GM19452 (cell line): ENCODE data around the gene FAM124A.

Experiments used
- ATAC-seq: cut with Tn5 transposase; IDR thresholded peaks from one replicate; pipeline ENCODE4 v1.9.1; 2021; ENCODE audit not compliant: unreplicated experiment

The FAM124A gene

DNA sequence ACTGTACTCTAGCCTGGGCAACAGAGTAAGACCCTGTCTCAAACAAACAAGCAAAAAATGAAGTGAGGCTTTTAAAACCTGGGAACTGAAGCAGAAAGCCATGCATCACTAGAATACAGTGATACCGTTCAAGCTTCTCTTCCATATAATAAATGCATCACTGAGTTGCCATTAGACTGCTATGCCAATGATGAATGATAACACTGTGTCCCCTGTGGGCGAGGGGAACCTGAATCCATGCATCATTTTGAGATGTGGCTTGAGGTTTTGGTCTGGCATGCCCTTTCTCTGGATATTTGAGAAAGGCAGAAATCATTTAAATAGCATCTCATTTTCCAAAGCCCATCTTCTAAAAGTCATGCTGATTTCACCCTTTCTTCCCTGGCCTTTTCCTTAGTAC is 1.5 kb upstream of the FAM124A start:
- ATAC-seq: no peak

DNA sequence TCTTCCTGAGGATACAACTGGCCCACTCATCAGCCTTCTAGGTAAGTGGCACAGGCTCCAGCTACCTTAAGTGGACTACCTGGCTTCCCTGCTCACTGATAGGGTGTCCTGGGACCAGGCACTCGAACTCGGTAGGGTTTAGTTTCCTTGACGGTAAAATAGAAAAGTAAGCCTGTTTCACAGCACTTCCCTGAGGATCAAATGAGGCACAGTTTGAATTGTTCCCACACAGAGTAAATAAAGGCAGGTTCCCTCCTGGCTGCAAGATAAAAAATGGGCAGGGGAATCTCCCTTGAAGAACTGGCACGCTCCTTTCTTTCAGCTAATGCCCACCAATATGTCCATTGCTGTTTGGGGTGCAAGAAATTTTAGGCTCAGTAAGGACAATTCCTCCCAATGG is 1.1 kb upstream of the FAM124A start:
- no peak for ATAC-seq

- no peak for ATAC-seq
Measured at GRCh38 chr13:51221674-51222036, 543 bp upstream of the FAM124A start.

- no peak for ATAC-seq
Measured at GRCh38 chr13:51222686-51223559, 725 bp downstream of the FAM124A start.

- ATAC-seq: no peak
Measured at GRCh38 chr13:51223560-51224270, 1.5 kb downstream of the FAM124A start.

DNA sequence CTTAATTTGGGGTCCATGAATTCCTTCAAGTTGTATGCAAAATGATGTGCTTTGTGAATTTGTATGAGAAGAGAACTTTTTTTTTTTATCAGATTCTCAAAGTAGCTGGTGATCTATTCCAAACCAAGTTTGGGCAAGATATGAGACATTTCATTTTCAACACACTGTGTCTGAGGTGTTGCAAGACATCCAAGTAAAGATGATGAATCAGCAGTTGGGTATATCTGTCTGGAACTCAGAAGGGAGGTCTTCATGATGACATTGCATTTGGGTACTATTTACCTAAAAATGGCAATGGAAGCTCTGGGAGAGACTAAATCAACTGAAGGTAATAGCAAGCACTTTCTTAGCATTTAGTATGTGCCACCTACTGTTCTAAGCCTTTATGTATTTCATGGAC is 2.8 kb downstream of the FAM124A start:
- ATAC-seq: no peak

- no peak for ATAC-seq
Measured at GRCh38 chr13:51227404-51227803, 5.2 kb downstream of the FAM124A start.

GRCh38 chr13:51229101-51229719 is 7.0 kb downstream of the FAM124A start:
- ATAC-seq: no peak

DNA sequence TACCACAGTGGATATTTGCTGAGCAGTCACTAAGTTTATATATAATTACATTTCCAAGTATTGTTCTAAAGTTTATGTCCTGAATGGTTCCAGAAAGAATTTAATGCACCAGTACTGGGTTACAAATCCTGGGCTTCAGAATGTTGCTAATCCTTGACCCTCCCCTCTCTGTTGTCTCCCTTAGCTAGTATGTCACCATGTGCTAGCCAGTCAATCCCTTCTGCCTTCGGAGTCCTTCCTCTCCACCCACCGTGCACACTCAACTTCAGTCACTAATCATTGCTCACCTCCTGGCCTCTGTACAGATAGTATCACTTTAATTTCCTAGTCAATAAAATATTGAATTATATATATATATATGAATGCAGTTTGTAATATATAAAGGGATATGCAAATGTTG is 7.5 kb downstream of the FAM124A start:
- no peak for ATAC-seq

DNA sequence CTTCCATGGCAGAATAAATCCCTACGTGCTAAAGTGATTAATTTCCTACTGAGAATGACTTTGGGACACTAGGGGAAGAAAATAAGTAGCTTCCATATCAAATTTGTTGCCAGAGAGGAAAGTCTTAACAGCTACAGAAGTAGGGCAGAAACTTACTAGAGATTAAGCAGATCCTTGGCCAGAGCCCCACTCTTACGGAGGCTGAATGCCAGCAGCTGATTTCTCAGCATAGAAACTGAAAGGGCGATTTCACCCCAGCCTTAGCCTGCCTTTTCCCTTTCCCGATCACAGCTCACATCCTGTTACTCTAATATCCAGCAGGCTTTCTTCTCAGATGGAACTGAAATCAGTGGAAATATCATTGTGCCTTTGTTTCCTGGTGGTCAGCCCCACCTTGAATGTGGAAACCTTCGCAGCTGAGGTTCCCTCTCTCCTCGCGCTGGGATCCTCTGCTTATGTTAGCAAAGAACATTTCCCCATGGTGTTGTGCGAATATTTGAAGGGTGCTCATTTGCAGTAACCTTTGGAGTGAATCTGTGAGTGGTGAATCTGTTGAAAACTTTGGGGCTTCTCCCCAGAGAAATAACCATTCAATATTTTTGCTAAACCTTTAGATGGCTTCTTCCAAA is 8.4 kb downstream of the FAM124A start:
- no peak for ATAC-seq

DNA sequence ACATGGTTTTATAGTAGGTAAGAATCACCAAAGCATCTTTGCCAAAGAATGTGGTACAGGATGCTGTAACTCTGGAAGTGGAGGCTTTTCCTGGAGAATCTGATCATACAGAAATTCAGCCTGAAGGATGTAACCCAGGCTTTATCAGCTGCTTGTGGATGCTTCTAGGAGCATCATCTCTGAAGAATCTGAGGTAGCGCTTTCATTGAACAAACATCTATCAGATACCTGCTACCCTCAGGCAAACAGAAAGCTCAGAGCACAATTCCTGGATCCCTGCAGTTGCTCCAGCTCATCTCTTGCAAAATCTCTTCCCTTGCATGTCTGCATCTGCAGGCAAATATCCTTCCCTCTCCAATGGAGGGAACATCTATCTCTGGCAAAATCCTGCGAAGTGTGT is 9.3 kb downstream of the FAM124A start:
- ATAC-seq: no peak

GRCh38 chr13:51232328-51232727 is 10.1 kb downstream of the FAM124A start:
- ATAC-seq: no peak

DNA sequence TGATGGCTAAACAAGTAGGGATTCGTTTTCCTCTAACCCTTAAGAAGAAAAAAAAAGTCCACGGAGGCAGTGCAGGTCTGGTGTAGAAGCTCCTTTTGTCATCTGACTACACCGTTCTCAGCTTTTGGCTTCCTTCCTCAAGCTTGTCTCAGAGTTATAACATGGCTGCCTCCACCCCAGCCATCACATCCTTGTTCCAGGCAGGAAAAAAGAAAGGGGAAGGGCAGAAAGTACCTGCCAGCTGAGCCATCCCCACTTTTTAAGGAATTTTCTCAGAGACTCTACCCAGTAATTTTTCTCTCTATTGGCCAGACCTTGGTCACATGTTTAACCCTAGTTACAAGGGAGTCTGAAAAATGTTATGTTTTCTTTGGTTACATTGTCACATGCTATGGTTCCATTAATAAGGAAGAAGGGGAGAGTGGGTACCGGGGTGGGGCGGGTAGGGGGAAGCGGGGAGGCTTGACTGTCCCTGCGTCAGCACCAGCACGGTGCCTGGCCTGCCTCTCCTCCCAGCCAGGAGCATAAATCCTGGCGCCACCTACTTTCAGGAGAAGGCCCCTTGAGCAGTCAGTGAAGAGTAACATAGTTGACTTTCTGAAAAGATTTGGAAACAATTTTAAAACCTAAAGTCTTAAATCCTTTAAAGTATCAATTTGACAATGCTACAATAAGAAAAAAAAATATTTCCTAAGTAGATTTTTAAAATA is 11.1 kb downstream of the FAM124A start:
- ATAC-seq: no peak

DNA sequence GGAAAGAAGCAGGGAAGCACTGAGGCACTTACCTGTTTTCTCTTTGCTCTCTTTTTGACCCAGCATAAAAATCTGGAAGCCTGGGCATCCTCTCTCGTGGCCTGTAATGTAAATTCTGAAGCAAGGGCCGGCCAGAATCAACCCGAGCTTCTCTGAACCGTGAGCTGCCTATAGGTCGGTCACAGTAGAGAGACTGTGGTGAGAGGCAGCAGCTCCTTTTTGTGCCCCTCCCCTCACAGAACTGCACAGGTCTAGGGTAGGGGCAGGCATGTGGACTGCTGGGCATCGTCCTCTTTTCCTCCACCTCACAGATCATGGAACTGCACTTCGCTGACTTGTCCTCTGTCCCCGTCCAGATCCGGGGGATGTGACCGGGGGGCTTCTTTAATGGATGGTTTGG is 12.5 kb downstream of the FAM124A start:
- no peak for ATAC-seq

DNA sequence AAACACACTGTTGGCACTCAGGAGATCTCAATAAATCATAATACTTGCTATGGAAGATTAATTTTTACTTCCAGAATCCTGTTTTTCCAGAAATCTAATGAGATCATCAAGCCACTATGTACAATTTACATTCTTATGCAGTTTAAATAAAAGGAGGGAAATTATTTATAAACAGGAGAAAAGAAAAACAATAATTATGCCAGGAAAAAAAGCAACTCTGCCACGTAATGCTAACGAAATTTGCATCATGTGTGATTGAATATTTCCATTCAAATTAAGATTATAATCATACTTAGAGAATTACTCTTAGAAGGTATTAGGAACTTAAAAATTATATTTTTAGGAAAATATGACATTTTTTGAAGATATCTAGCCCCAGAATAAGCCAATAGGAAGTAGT is 13.0 kb downstream of the FAM124A start:
- no peak for ATAC-seq

DNA sequence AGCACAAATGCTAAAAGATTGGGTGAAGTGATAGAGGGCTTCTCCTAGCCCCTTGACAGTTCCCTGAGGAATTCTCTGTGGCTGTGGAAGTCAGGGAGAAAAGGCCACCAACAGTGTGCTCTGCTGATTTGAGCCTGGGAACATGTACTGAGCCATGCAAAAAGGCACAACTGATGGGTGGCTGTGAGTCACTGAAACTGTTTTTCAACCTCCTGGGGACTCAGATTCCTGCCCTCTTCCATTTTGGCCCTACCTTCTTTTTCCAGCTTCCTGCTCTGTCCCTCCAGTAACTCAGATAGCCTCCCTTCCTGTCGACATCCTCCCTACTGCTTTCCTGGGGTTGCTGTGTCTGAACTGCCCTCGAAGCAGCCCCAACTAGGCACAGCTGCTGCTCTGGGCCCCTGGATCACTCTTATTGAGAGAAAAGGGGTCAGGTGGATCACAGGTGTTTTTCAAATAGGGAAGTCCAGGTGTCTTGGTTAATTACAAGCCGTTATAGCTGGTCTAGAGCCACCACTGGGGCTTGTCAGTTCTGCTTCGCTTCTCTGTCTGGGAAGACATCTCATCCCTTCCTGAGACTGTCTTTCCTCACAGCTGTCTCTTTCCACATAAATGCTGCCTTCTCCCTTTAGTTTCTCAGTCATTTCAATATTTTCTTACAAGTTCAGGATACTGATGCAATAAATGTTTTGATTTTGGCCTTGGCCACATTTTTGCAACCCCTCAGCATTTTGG is 13.7 kb downstream of the FAM124A start:
- no peak for ATAC-seq

GRCh38 chr13:51236491-51236792 is 14.2 kb downstream of the FAM124A start:
- ATAC-seq: no peak

DNA sequence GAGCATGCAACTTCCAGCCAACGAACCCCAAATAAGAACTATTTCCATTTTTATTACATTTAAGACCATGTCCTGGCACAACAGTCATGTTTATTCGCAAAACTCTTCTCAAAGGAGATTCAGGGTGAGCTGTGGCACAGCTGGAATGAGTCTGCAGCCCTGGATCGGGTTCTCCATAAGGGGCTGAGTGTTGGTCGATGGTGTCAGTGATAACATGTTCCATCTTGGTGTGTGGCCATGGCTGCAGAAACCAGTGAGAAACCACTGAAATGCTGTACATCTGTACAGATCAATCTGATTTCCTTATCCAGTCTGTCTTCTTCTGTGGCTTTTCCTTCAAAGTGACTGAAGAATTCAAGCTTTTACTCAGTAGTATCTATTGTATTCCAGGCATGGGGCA is 15.2 kb downstream of the FAM124A start:
- no peak for ATAC-seq

DNA sequence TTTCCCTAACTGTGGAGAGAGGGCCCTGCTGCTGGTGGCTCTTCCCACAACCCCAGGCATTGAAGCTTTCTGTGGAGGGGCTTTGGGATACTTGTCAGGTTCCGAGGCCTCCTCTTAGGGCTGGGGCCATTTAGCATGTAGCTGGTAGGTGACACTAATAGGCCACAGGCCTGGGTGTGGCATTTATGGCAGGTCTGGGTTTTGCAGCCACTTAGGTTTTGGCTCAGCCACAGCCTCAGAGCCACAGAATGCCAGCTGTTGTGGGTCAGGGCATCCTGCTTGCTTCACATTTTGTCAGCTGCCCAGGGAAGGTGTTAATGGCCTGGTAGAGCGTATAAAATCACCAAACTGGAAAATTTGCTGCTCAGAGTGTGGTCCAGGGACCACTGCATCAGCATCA is 15.7 kb downstream of the FAM124A start:
- ATAC-seq: no peak

GRCh38 chr13:51240178-51240577 is 18.0 kb downstream of the FAM124A start:
- ATAC-seq: no peak

- no peak for ATAC-seq
Measured at GRCh38 chr13:51240958-51241357, 18.8 kb downstream of the FAM124A start.
